Stimulated activated CD4-positive, alpha-beta T cell treated with anti-CD3 and anti-CD28 coated beads, Interleukin-1b, Interleukin-23, amount 100 ng/mL, for 4 hours (primary cell): ENCODE results near the gene ADIPOR2.

Experiments
- DNase-seq, 2 donors: peaks; one replicate each; pipeline ENCODE4 v3.0.0-alpha.2; 2020; ENCODE audit warnings: low read depth in 2 of 2

Gene ADIPOR2

GRCh38 chr12:1798641-1799020 is 107.8 kb downstream of the ADIPOR2 start:
- no peak for DNase-seq

GRCh38 chr12:1799051-1799881 is 108.4 kb downstream of the ADIPOR2 start:
- DNase-seq = no peak

DNA sequence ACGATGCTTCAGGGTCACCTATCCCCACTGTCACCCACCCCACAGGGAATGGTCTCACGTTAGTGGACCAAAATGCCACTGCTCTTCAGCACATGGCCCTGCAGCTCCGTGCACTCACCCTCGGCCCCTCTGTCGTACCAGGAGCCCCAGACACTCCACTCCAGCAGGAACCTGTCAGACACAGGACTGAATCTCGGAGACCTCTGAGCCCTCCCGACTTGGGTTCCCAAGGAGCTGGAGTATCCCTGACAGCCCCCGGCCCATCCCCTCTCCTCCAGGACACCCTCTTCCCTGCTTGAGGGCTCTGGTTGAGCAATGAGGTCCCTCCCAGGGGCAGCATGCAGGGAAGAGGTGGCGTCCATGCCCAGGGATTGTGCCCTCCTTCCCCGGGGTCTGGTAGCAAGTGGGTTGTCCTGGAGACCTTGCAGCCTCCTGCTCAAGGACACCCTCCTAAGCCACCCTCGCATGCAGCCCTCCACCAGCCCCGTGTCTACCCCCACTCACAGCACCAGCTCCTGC is 109.1 kb downstream of the ADIPOR2 start:
- no peak for DNase-seq

- DNase-seq = no peak
Measured at GRCh38 chr12:1800401-1801302, 109.8 kb downstream of the ADIPOR2 start.

- DNase-seq = no peak
Measured at GRCh38 chr12:1801303-1801975, 110.6 kb downstream of the ADIPOR2 start.

- DNase-seq = no peak
Measured at GRCh38 chr12:1803736-1804135, 112.9 kb downstream of the ADIPOR2 start.

DNA sequence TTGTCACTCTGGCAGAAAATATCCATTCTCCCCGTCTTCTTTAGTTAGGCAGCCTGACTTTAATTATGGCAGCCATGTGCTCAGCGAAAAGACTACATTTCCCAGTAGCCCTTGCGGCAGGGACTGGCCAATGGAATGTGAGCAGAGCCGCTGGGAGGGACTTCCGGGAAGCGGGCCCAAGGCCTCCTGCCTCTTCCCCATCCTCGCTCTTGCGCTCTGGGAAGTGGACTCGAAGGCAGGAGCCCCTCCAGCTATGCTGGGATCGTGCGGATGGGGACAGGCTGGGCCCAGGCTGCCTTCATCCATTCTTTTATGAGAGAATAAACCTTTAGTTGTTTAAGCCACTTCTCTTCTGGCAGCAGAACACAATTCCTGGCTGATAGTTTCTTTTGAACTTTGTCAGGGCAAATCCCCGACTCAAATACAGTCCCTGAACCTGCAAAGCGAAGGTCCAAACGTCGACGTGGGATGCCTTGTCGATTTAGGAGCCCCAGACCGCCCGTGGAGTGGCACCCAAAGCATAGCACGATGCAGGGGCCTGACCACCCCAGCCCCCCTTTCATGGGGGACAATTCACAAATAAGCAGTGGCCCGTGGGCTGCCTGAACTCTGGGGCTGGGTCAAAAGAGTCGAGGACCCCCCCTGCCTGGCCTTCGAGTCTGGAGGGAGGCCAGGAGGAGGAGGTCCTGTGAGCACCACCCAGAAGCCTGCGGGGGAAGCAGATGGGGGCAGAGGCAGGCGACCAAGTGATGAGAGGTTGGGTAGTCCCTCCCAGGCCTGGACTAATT is 113.9 kb downstream of the ADIPOR2 start:
- DNase-seq = peak; percentile 75 to 78

DNA sequence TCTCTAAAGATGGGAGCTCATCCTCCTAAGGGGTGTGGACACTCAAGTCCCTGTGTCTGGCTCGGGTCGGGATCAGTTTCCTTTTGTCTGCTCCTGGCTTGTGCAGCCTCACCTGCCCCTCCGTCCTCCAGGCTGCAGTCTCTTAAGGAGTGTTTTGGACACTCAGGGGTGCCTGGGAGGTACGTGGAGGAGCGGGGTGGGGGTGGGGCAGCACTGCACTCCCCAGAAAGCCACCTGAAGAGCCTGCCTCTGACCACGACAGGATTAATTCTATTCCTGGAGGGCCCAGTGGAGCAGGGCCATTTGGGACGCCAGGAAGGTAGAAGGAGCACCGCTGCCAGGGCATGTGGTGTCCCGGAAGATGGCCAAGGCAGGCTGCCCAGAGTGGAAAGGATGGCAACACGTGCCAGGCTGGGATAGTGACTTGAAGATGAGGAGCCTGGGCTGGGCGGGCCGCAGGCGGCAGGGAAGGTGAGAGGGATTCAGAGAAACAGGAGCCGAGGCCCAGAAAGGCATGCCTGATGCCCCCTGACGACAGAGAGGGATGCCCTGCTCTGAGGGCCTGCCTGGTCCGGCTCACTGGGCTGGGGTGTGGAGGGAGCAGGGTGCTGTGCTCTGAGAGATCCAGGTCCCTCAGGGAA is 114.7 kb downstream of the ADIPOR2 start:
- no peak for DNase-seq

- DNase-seq = no peak
Measured at GRCh38 chr12:1806301-1807086, 115.6 kb downstream of the ADIPOR2 start.

DNA sequence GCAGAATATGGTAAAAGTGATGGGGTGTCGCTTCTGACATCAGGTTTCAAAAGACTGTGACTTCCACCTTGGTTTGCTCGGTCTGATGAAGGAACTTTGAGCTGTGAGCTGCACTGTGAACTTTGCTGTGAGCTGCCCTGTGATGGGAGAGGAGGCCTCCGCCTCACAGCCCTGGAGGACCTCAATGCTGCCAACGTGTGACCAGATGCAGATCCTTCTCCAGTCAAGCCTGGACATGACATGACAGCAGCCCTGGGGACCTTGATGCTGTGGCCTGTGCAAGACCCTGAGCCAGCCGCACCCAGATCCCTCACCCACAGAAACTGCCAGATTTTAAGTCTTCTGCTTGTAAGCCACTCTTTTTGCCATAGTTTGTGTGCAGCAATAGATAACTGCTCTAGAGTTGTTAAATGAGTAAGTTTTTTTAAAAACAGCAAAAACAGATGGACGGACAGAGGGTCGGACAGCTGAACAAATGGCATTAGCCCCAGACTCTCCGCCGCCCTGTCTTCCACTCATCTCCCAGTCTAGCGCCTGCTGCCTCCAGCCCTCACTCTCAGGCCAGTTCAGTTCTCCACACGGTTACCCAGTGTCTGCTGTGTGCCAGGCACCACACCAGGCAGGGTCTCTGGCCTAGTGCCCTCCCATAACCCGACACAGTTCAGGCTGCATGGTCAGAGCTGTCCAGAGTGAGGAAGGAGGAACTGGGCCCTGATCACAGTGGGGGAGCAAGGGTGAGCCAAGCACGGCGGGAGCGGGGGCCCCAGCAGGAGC is 116.4 kb downstream of the ADIPOR2 start:
- no peak for DNase-seq

DNA sequence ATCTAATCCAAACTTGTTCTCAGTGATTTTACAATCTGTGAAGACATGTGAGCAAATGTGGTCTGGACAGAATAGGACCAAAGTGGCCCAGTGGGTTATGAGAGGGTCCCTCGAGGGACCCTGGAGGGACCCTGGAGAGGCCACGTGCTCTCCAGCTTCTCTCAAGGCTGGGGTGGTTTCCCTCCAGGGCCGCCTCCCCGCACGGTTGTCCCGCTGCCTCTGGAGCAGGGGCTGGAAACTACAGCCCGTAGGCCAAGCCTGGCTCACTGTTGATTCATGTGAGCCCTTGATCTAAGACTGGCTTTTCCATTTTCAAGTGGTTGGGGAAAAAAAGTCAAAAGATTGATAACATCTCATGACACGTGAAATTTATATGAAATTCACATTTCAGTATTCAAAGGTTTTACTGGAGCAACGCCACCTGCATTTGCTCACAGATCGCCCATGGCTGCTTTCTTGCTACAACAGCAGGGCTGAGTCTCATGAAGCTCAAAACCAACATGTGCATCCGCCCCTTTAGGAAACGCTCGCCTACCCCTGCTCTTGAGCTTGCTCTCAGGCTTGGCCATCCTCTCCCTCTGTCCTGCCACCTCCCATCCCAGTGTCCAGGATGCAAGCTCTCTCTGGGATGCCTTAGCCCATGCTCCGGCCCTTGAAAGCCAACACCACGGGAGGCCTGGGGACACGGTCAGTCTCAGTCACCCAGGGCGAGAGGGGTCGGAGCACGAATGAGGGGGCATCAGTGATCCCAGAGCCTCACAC is 117.3 kb downstream of the ADIPOR2 start:
- DNase-seq = no peak

DNA sequence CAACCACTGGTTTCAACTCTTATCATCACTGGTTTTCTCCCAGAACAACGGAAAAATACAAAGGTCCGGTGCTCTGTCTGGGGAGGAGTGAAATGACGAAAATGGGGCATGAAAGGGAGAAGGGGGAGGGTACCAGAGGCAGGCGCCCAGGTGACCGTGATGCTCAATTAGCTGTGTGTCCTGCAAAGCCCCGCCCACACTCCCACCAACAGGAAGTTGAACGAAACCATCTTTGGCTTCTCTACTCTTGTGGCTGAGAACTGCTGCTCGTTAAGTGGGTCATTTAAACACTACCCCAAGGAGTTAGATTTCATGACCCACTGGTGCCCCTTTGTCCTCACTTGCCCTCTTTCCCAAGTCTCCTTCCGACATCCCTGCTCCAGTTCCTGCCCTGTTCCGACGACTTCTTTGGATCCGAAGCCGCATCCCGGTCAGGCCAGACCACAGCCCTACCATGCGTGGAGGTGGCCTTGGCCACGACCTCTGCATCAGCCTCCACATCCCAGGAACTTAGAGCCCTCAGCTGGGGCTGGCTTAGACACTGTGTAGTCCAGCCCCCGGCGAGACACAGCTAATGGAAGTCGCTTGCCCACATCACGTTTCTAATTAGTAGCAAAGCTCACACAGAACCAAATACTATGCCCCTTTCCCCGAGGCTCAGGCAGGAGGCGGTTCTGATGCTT is 118.1 kb downstream of the ADIPOR2 start:
- DNase-seq = no peak

DNA sequence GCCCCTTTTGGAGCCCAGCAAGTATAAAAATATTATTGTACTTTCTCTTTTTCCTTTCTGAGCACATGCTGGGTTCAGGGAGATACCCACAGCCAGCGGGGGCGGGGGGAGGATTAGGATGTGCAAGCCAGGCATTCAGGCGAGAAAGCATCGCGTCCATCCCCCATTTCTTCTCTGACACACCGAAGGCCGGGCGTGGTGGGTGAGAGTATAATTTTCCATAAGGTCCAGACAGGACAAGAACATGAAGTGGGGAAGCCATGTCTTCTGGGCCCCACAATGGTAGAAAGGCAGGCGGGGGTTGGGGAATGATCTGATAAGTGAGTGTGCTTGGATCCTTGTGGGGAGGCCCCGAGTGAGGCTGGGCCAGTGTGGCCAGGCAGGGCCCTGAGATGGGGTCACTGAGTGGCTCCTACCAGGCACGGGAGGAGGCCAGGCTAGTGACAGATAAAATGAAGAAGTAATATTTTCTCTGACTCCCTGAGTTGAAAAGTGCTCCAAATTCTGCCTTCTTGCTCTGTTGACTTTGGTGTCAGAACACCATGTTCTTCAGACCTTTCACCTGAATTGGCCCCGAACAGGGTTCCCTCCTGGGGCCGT is 118.8 kb downstream of the ADIPOR2 start:
- DNase-seq = no peak

- DNase-seq = no peak
Measured at GRCh38 chr12:1810201-1810930, 119.5 kb downstream of the ADIPOR2 start.

GRCh38 chr12:1810931-1811280 is 120.0 kb downstream of the ADIPOR2 start:
- DNase-seq = no peak

DNA sequence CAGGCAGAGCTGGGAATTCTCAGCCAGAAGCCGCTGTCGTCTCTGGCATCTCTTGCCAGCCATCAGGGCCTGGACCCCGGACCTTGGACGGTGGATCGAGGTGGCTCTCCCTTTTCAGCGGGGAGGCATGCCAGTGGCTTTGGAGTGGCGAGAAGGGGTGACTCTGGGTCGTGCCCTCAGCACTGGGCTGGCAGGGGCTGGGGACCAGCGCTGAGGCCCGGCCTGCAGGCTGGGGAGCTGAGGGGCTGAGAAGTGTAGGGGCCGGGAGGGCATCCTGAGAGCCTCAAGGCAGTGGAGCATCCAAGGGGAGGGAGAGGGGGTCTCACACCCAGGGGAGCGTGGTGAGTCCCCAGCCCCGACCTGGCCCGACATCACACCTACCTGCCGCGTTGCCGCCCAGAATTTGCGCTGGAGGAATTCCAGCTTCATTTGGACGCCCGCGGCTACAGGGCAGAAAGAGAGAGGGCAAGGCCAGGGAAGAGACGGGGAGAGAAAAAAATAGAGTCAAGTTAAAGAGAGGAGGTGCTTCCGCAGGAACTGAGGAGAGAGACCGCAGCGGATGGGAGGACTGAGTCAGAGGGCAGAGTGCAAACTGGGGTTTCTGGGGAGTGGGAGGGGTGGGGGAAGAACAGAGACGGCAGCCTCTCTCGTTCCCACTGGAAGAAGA is 120.5 kb downstream of the ADIPOR2 start:
- DNase-seq = peak; percentile 39
